Measurements from ENCODE around the gene SUPT4H1. TPM values are rescaled to one million over a fixed set of nuclear protein-coding genes. Genes with fewer than 3 reads are reported as not detected.

The SUPT4H1 gene
- total RNA-seq, 1 donor from 2014 or later, result 82.1 TPM

- TF ChIP-seq, protein P1, sequence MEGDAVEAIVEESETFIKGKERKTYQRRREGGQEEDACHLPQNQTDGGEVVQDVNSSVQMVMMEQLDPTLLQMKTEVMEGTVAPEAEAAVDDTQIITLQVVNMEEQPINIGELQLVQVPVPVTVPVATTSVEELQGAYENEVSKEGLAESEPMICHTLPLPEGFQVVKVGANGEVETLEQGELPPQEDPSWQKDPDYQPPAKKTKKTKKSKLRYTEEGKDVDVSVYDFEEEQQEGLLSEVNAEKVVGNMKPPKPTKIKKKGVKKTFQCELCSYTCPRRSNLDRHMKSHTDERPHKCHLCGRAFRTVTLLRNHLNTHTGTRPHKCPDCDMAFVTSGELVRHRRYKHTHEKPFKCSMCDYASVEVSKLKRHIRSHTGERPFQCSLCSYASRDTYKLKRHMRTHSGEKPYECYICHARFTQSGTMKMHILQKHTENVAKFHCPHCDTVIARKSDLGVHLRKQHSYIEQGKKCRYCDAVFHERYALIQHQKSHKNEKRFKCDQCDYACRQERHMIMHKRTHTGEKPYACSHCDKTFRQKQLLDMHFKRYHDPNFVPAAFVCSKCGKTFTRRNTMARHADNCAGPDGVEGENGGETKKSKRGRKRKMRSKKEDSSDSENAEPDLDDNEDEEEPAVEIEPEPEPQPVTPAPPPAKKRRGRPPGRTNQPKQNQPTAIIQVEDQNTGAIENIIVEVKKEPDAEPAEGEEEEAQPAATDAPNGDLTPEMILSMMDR (IDR thresholded peaks at IDR 0.05; ENCODE audit: partially characterized antibody, unreplicated experiment), result no peak
- Mint-ChIP-seq H3K27ac (ENCODE audit: unreplicated experiment) (no peak overlapping the region), H3K4me3 (ENCODE audit: unreplicated experiment) (no peak overlapping the region), H3K4me1 (ENCODE audit: low read depth, unreplicated experiment) (peaks cover 8% of the 10 kb centered on the region), H3K36me3 (ENCODE audit: unreplicated experiment) (no peaks in the 10 kb centered on the region), H3K9me3 (ENCODE audit: unreplicated experiment) (no peaks in the 10 kb centered on the region), H3K27me3 (ENCODE audit: unreplicated experiment) (peaks cover 4% of the 10 kb centered on the region)
- DNase-seq, result peak; percentile 1
Observed at GRCh38 chr17:58314706-58315015, 37.3 kb downstream of the SUPT4H1 start.

- DNase-seq, result peak; percentile 2
- Mint-ChIP-seq H3K4me1 (ENCODE audit: low read depth, unreplicated experiment) (peaks cover 8% of the 10 kb centered on the region), H3K9me3 (ENCODE audit: unreplicated experiment) (no peaks in the 10 kb centered on the region), H3K4me3 (ENCODE audit: unreplicated experiment) (no peak overlapping the region), H3K27ac (ENCODE audit: unreplicated experiment) (peak overlapping the region; percentile 12), H3K36me3 (ENCODE audit: unreplicated experiment) (no peaks in the 10 kb centered on the region), H3K27me3 (ENCODE audit: unreplicated experiment) (peaks cover 4% of the 10 kb centered on the region)
- TF ChIP-seq, protein P1 (IDR thresholded peaks at IDR 0.05; ENCODE audit: partially characterized antibody, unreplicated experiment), result no peak
Observed at GRCh38 chr17:58313815-58314705, 37.9 kb downstream of the SUPT4H1 start.

- H3K27me3 Mint-ChIP-seq (ENCODE audit: unreplicated experiment), result peaks cover 4% of the 10 kb centered on the region
- no peak overlapping the region for H3K4me3 Mint-ChIP-seq (ENCODE audit: unreplicated experiment)
- H3K36me3 Mint-ChIP-seq (ENCODE audit: unreplicated experiment), result no peaks in the 10 kb centered on the region
- H3K4me1 Mint-ChIP-seq (ENCODE audit: low read depth, unreplicated experiment), result peaks cover 8% of the 10 kb centered on the region
- no peaks in the 10 kb centered on the region for H3K9me3 Mint-ChIP-seq (ENCODE audit: unreplicated experiment)
- no peak overlapping the region for H3K27ac Mint-ChIP-seq (ENCODE audit: unreplicated experiment)
- no peak for DNase-seq
- TF ChIP-seq, protein P1 (IDR thresholded peaks at IDR 0.05; ENCODE audit: partially characterized antibody, unreplicated experiment), result no peak
Observed at GRCh38 chr17:58312829-58313228, 39.2 kb downstream of the SUPT4H1 start.

- H3K27me3 Mint-ChIP-seq (ENCODE audit: unreplicated experiment), result peaks cover 4% of the 10 kb centered on the region
- peak; percentile 15 for DNase-seq
- no peaks in the 10 kb centered on the region for H3K9me3 Mint-ChIP-seq (ENCODE audit: unreplicated experiment)
- H3K36me3 Mint-ChIP-seq (ENCODE audit: unreplicated experiment), result peaks cover 3% of the 10 kb centered on the region
- H3K27ac Mint-ChIP-seq (ENCODE audit: unreplicated experiment), result no peak overlapping the region
- peaks cover 11% of the 10 kb centered on the region for H3K4me1 Mint-ChIP-seq (ENCODE audit: low read depth, unreplicated experiment)
- TF ChIP-seq, protein P1 (IDR thresholded peaks at IDR 0.05; ENCODE audit: partially characterized antibody, unreplicated experiment), result no peak
- H3K4me3 Mint-ChIP-seq (ENCODE audit: unreplicated experiment), result no peak overlapping the region
Observed at GRCh38 chr17:58312021-58312630, 39.9 kb downstream of the SUPT4H1 start.

DNA sequence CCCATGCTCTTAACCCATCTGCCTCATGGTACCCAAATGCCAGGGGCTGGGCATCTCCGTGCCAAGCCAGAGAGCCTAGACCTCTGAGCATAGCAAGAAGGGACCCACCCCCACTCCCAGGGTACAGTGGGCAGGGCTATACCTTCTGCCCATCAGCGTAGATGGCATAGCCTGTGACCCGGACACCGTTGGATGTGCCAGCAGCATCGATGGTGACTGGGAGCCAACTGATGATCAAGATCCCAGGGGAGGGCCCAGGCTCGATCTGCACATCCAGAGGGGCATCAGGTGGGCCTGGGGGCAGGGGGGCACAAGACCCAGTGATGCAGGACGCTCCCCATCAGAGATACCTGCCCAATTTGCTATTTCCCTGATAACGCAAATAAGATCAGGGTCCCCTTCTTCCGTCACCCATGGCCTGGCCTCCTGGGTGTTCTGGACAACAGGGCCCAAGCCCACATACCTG lies 40.5 kb downstream of the SUPT4H1 start:
- Mint-ChIP-seq H3K4me3 (ENCODE audit: unreplicated experiment) (no peak overlapping the region), H3K27ac (ENCODE audit: unreplicated experiment) (no peak overlapping the region), H3K4me1 (ENCODE audit: low read depth, unreplicated experiment) (peaks cover 11% of the 10 kb centered on the region), H3K9me3 (ENCODE audit: unreplicated experiment) (no peaks in the 10 kb centered on the region), H3K36me3 (ENCODE audit: unreplicated experiment) (peaks cover 4% of the 10 kb centered on the region), H3K27me3 (ENCODE audit: unreplicated experiment) (peaks cover 4% of the 10 kb centered on the region)
- peak; percentile 8 for DNase-seq
- TF ChIP-seq, protein P1 (IDR thresholded peaks at IDR 0.05; ENCODE audit: partially characterized antibody, unreplicated experiment), result no peak

Measured in glutamatergic neuron (in vitro differentiated cells).